Activated CD4-positive, alpha-beta memory T cell treated with anti-CD3 and anti-CD28 coated beads, Interleukin-2, amount 10 ng/mL, durations not matched to agents 7 days and 5 days (primary cell): ENCODE results near the gene TMEM132A. TPM values are rescaled to one million over a fixed set of nuclear protein-coding genes. Genes with fewer than 3 reads are reported as not detected.

ENCODE experiments used
- CTCF ChIA-PET: fragments of 350-600 bp; sonication (Branson Sonifier 250); formaldehyde crosslinking; loops from one replicate; lab custom pipeline; 2021; ENCODE audit warnings: antibody characterized with exemption, inconsistent platforms; lab: Charles Lee
- POLR2A ChIA-PET: fragments of 350-600 bp; sonication (Branson Sonifier 250); formaldehyde crosslinking; loops from one replicate; lab custom pipeline; 2021; ENCODE audit warnings: antibody characterized with exemption; lab: Charles Lee
- DNase-seq: peaks from one replicate; pipeline ENCODE4 v3.0.0-alpha.2; 2020
- H3K27ac Mint-ChIP-seq: one replicate; pipeline ENCODE4 v1.8.0; 2021; ENCODE audit warnings: mild to moderate bottlenecking, mixed read lengths
- H3K27me3 Mint-ChIP-seq: one replicate; pipeline ENCODE4 v1.8.0; 2021; ENCODE audit warnings: mixed read lengths
- H3K36me3 Mint-ChIP-seq: one replicate; pipeline ENCODE4 v1.8.0; 2021; ENCODE audit warnings: low read depth, mixed read lengths
- H3K4me1 Mint-ChIP-seq: one replicate; pipeline ENCODE4 v1.8.0; 2021; ENCODE audit warnings: mixed read lengths
- H3K4me3 Mint-ChIP-seq: one replicate; pipeline ENCODE4 v1.8.0; 2021; ENCODE audit warnings: mild to moderate bottlenecking, mixed read lengths
- H3K9me3 Mint-ChIP-seq: one replicate; pipeline ENCODE4 v1.8.0; 2021; ENCODE audit warnings: mixed read lengths
- total RNA-seq, 2 experiments: library from RNA; stranded (reverse); gene quantifications; one replicate each; pipeline ENCODE4 v1.2.3, GENCODE V29; 2021

TMEM132A gene
- total RNA-seq, 2 experiments from 2014 or later: 0.30 TPM; not detected in 1

DNA sequence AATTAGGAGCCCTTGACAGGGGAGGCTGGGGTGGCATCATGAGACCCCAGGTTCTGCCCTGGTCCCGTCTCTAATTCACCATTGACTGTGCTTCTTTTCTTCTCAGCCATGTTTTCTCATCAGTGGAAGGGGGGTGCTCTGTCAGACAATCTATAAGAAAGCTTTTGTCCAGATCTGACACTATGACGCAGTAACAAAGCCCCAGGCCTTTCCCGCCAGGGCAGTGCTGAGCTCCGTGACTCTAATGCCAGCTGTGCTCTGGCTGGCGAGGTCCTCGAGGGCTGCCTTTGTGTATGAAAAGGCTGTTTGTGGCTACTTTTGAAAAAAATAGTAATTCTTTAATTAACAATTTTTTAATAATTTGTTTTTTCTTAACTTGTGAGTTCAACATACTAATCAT is 50.5 kb downstream of the TMEM132A start:
- Mint-ChIP-seq H3K4me3 (peak overlapping the region; percentile 88), H3K27me3 (no peaks in the 10 kb centered on the region), H3K27ac (peak overlapping the region; percentile 94), H3K9me3 (no peaks in the 10 kb centered on the region), H3K4me1 (peaks cover 64% of the 10 kb centered on the region), H3K36me3 (peaks cover 62% of the 10 kb centered on the region)
- ChIA-PET POLR2A (interaction anchor here (0.6 to 2.1 kb wide), 6 partner anchors 73 to 127 kb away, joined by 3 to 18 read pairs (median 3); partner anchors contain the start of gene CD5), CTCF (interaction anchor here (0.6 to 1.1 kb wide), 5 partner anchors 19 to 213 kb away, joined by 3 to 4 read pairs (median 3); no protein-coding TSS in a partner anchor)
- DNase-seq: no peak

DNA sequence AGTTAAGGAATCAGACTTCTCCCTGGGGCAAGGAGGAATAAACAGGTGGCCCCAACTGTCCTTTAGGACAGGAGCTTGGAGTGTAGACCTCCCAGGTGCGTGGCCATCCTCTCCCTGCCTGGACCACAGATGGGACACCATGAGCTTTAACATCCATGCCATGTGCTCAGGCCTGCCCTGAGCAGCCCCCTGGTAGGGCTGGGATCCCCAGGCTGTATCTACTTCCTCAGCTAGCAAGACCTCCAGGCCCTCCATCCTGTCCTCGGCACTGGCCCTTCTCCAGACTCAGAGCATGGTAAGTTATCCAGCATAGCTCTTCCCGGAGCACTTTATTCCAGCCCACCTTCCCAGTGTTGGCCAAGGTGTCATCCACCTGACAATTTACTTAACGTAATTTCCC is 53.0 kb downstream of the TMEM132A start:
- H3K4me1 Mint-ChIP-seq: peaks cover 70% of the 10 kb centered on the region
- DNase-seq: no peak

DNA sequence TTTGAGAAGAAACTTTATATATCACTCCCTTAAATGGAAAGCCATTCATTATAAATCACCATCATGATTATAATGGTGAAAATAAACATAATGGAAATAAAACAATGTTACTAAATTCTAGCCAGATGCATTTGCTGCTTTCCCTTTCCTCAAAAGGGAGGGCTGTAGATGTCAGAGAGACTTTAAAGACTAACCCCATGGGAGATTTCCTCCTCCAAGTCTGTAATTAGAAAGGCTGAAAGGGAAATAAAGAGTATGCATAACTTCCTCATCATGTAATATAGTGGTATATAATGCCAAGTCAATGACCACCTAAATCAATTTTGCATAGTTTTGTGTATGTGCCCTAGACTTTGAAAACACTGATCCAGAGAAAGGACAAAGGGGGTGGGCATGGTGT is 53.6 kb downstream of the TMEM132A start:
- peaks cover 76% of the 10 kb centered on the region for H3K36me3 Mint-ChIP-seq
- POLR2A ChIA-PET: interaction anchor here (1.8 to 7.4 kb wide), 5 partner anchors 48 to 124 kb away, joined by 4 to 101 read pairs (median 15); partner anchors contain the start of gene CD5
- H3K9me3 Mint-ChIP-seq: no peaks in the 10 kb centered on the region
- CTCF ChIA-PET: interaction anchor here (0.6 to 2.1 kb wide), 6 partner anchors 8 to 210 kb away, joined by 3 to 8 read pairs (median 5); no protein-coding TSS in a partner anchor
- peak overlapping the region; percentile 99 for H3K27ac Mint-ChIP-seq
- no peak for DNase-seq
- peak overlapping the region; percentile 69 for H3K4me3 Mint-ChIP-seq
- peaks cover 76% of the 10 kb centered on the region for H3K4me1 Mint-ChIP-seq
- H3K27me3 Mint-ChIP-seq: no peaks in the 10 kb centered on the region

More for the DNA sequence above, 53.0 kb downstream of the TMEM132A start:
- CTCF ChIA-PET: interaction anchor here (0.6 to 2.1 kb wide), 7 partner anchors 8 to 210 kb away, joined by 3 to 8 read pairs (median 3); partner anchors contain the start of gene TMEM109
- Mint-ChIP-seq H3K9me3 (no peaks in the 10 kb centered on the region), H3K36me3 (peaks cover 78% of the 10 kb centered on the region), H3K27ac (peak overlapping the region; percentile 99), H3K27me3 (no peaks in the 10 kb centered on the region), H3K4me3 (peak overlapping the region; percentile 69)
- POLR2A ChIA-PET: interaction anchor here (0.7 to 7.4 kb wide), 11 partner anchors 27 to 152 kb away, joined by 3 to 101 read pairs (median 4); partner anchors contain the start of gene CD5

DNA sequence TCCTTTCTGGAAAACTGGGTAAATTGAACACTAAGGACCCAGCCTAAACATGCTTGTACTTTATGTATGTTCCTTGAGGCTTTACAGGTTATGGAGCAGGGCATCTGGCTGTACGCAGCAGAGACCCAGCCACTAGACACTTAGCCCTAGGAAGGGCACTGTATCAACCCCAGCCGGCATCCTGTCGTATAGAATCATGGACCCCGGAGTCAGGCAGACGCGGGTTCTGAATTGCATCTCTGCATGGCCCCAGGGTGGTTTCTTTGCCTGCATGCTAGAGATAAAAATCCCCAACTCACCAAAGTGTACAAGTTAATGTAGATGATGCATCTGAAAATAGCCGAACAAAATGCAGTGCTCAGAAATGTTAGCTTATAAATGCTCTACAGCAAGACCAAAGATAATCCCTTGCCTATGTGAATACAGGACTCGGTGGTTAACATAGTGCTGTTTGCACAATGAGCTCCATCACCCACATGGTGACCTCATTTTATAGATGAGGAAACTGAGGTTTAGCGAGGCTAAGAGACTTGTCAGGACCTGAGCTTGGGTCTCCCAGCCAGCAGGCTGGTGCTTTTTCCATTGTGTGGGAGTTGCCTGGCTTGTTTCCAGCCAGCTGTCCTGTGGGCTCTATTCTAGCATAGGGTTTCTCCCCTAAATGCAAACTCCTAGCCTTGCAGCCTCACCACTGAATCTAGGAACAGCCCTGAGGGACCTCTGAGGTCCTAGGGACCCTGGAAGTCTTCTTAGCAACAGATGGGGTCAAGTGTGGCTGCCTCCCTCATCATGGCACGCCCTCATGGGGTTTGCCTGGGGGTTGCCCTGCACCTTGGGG is 54.5 kb downstream of the TMEM132A start:
- ChIA-PET POLR2A (interaction anchor here (0.8 to 7.4 kb wide), 19 partner anchors 26 to 383 kb away, joined by 3 to 101 read pairs (median 5); partner anchors contain the start of genes CD5, CYB561A3, PRPF19 and TMEM109), CTCF (interaction anchor here (1.0 to 2.1 kb wide), 9 partner anchors 9 to 133 kb away, joined by 3 to 14 read pairs (median 5); partner anchors contain the start of gene TMEM109)
- Mint-ChIP-seq H3K36me3 (peaks cover 79% of the 10 kb centered on the region), H3K4me3 (peak overlapping the region; percentile 69), H3K27me3 (no peaks in the 10 kb centered on the region), H3K9me3 (no peaks in the 10 kb centered on the region), H3K27ac (peak overlapping the region; percentile 99), H3K4me1 (peaks cover 84% of the 10 kb centered on the region)
- peak; percentile 60 for DNase-seq

DNA sequence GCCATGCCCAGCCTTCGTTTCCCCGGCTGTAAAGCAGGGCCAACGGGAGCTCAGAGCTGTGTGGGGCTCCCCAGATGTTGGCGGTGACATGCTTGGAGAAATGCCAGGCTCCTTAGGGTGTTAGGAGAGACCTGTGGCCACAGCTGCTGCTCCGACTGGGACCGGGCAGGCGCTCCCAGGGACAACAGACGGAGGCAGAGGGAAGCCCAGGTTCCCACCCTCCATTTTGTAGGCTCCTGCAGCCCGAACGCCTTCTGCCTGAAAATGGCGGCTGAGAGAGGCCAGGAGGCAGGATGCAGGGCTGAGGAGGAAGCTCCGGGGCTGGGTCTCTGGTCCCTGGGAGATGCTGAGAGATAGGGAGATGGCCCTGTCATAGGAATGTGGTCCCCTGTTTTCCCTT is 57.3 kb downstream of the TMEM132A start:
- H3K27ac Mint-ChIP-seq: peak overlapping the region; percentile 99
- H3K27me3 Mint-ChIP-seq: no peaks in the 10 kb centered on the region
- H3K36me3 Mint-ChIP-seq: peaks cover 78% of the 10 kb centered on the region
- H3K9me3 Mint-ChIP-seq: no peaks in the 10 kb centered on the region
- peak; percentile 48 for DNase-seq
- ChIA-PET CTCF (interaction anchor here (0.7 to 1.4 kb wide), 5 partner anchors 9 to 148 kb away, joined by 3 to 6 read pairs (median 3); no protein-coding TSS in a partner anchor), POLR2A (interaction anchor here (0.8 to 7.4 kb wide), 12 partner anchors 17 to 150 kb away, joined by 3 to 101 read pairs (median 6); no protein-coding TSS in a partner anchor)
- H3K4me3 Mint-ChIP-seq: peak overlapping the region; percentile 80
- H3K4me1 Mint-ChIP-seq: peaks cover 91% of the 10 kb centered on the region

DNA sequence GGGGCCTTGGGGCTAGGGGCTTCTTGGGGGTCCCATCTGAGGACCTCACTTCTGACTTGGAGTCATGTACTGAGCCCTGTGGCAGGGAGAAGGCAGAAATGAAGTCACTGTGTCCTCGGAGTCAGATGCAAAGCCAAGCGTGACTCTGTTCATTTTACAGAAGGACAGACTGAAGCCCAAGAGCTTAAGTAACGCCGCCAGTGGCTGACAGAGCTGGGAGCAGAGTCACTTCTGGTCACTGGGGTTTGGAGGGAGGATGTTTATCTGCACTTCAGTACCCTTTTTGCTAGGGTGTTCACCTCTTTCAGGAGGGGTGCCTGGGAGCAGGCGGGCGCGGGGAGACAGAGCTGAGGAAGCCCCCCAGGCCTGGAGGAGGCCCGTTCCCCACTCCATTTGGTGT is 57.9 kb downstream of the TMEM132A start:
- ChIA-PET POLR2A (interaction anchor here (0.7 to 7.4 kb wide), 17 partner anchors 16 to 150 kb away, joined by 3 to 101 read pairs (median 4); partner anchors contain the start of genes CD5 and TMEM109), CTCF (interaction anchor here (1.0 to 1.4 kb wide), 4 partner anchors 9 to 147 kb away, joined by 3 to 6 read pairs (median 3); no protein-coding TSS in a partner anchor)
- Mint-ChIP-seq H3K9me3 (no peaks in the 10 kb centered on the region), H3K27ac (peak overlapping the region; percentile 99), H3K27me3 (no peaks in the 10 kb centered on the region), H3K4me1 (peaks cover 91% of the 10 kb centered on the region), H3K4me3 (peak overlapping the region; percentile 80), H3K36me3 (peaks cover 77% of the 10 kb centered on the region)
- peak; percentile 63 for DNase-seq

DNA sequence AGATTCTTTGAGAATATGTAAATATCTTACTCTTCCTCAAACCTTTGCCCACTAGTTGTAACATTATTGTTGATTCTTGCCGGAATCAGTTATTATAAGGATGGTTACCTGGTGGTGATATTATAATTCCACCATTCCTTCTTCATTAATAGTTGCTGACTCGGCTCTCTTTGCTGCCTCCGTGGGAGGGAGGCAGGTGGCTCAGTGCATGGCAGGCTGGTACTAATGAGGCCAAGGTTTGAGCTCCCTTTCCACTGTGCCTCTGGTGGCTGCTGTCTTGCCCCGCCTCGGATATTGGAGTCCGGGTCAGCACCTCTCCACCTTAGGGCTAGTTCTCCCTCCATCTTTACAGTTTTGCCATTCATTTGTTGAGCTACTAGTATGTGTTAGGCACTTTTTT is 59.9 kb downstream of the TMEM132A start:
- H3K36me3 Mint-ChIP-seq: peaks cover 79% of the 10 kb centered on the region
- ChIA-PET POLR2A (interaction anchor here (0.7 to 6.6 kb wide), 14 partner anchors 12 to 143 kb away, joined by 3 to 61 read pairs (median 6); no protein-coding TSS in a partner anchor), CTCF (interaction anchor here (0.6 to 1.1 kb wide), 4 partner anchors 13 to 1713 kb away, joined by 3 to 11 read pairs (median 3); partner anchors contain the start of gene CD6)
- peaks cover 92% of the 10 kb centered on the region for H3K4me1 Mint-ChIP-seq
- DNase-seq: no peak
- peak overlapping the region; percentile 80 for H3K4me3 Mint-ChIP-seq
- no peaks in the 10 kb centered on the region for H3K9me3 Mint-ChIP-seq
- H3K27ac Mint-ChIP-seq: peak overlapping the region; percentile 99
- H3K27me3 Mint-ChIP-seq: no peaks in the 10 kb centered on the region

DNA sequence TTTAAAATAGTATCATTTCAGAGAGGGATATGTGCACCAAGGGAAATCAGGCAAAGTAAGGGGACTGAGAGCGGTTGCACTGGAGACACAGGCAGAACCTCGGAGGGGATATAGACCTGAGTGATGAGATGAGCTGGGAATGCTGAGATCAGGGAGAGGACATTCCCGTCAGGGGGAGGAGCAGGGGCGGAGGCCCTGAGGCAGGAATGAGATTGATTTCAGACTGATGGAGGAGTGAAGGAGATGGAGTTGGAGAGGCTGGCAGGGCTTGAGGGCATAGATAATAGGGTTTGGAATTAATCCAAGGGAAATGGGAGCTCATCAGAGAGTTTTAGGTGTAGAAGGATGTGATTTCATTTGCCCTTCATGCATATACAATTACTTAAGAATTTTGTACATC is 60.4 kb downstream of the TMEM132A start:
- H3K27ac Mint-ChIP-seq: peak overlapping the region; percentile 99
- DNase-seq: no peak
- ChIA-PET POLR2A (interaction anchor here (0.7 to 6.6 kb wide), 14 partner anchors 11 to 142 kb away, joined by 3 to 61 read pairs (median 6); no protein-coding TSS in a partner anchor), CTCF (interaction anchor here (0.6 to 2.0 kb wide), 5 partner anchors 8 to 1712 kb away, joined by 3 to 11 read pairs (median 3); partner anchors contain the start of gene CD6)
- H3K4me3 Mint-ChIP-seq: peak overlapping the region; percentile 80
- peaks cover 83% of the 10 kb centered on the region for H3K36me3 Mint-ChIP-seq
- no peaks in the 10 kb centered on the region for H3K9me3 Mint-ChIP-seq
- H3K4me1 Mint-ChIP-seq: peaks cover 93% of the 10 kb centered on the region
- no peaks in the 10 kb centered on the region for H3K27me3 Mint-ChIP-seq

DNA sequence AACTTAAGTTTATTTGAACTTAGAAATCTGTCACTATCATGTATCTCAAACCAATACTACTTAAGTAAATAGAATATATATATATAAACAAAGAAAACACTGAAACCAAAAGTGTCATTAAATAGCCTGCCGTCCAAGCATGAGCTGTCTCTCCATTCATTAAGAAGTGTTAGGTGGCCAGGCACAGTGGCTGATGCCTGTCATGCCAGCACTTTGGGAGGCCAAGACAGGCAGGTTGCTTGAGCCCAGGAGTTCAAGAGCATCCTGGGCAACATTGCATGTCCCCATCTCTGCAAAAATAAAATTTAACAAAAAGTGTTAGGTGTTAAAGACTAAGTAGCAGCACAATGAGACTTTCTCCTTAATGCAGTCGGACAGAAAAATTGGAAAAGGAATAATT is 61.2 kb downstream of the TMEM132A start:
- H3K27me3 Mint-ChIP-seq: no peaks in the 10 kb centered on the region

DNA sequence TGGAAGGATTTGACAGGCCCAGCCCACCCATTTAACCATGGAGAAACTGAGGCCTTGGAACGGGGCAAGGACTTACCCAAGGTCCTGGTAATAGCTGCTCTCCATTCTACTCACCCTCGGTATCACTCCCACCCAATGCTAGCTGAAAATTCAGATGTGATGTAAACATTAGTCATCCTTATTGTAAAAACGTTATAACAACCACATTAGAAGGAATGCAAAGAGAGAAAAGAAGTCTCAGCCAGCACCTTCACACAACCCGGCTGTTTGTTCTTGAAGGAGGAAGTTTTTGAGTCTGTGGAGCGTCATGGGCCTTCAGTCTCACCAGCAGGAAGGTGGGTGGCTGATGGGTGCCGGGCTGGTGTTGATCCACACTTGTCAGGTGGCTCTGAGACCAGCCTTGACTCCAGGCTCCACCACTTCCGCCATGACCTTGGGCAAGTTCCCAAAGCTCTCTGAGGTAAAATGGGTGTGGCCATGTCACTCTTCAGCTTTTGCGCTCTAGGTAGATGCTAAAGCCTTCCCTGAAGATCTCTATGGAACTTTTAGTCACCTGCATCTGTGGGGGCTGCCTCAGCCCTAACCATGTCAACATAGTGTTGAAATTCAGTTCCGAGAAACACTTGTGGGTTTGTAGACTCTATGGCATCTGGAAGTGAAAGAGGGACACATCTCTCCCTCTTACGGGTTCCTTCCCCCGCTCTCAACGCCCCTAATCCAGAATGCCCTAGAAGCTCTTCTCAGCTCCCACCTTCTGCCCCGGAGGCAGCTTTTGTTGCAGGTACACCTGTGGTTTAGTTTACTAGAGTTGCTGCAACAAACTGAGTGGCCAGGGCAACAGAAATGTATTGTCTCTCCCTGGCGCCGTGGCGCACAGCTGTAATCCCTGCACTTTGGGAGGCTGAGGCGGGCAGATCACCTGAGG is 62.0 kb downstream of the TMEM132A start:
- no peaks in the 10 kb centered on the region for H3K9me3 Mint-ChIP-seq
- peak overlapping the region; percentile 99 for H3K27ac Mint-ChIP-seq
- peak; percentile 90 for DNase-seq
- H3K4me3 Mint-ChIP-seq: peak overlapping the region; percentile 80
- ChIA-PET POLR2A (interaction anchor here (0.6 to 6.6 kb wide), 24 partner anchors 10 to 1855 kb away, joined by 3 to 61 read pairs (median 5); partner anchors contain the start of genes CD5 and TMEM109), CTCF (interaction anchor here (0.8 to 2.0 kb wide), 9 partner anchors 9 to 143 kb away, joined by 3 to 10 read pairs (median 4); partner anchors contain the start of gene CD6)
- H3K27me3 Mint-ChIP-seq: no peaks in the 10 kb centered on the region
- H3K36me3 Mint-ChIP-seq: peaks cover 80% of the 10 kb centered on the region
- peaks cover 91% of the 10 kb centered on the region for H3K4me1 Mint-ChIP-seq

More for the DNA sequence above, 61.2 kb downstream of the TMEM132A start:
- Mint-ChIP-seq H3K4me3 (peak overlapping the region; percentile 80), H3K9me3 (no peaks in the 10 kb centered on the region), H3K36me3 (peaks cover 81% of the 10 kb centered on the region), H3K27ac (peak overlapping the region; percentile 99), H3K4me1 (peaks cover 92% of the 10 kb centered on the region)
- DNase-seq: no peak
- ChIA-PET POLR2A (interaction anchor here (1.0 to 6.6 kb wide), 17 partner anchors 10 to 1856 kb away, joined by 3 to 61 read pairs (median 7); partner anchors contain the start of gene TMEM109), CTCF (interaction anchor here (0.8 to 2.0 kb wide), 8 partner anchors 9 to 144 kb away, joined by 3 to 11 read pairs (median 6); partner anchors contain the start of gene CD6)
